ENCODE data around the gene ARHGAP8.

Gene ARHGAP8

DNA sequence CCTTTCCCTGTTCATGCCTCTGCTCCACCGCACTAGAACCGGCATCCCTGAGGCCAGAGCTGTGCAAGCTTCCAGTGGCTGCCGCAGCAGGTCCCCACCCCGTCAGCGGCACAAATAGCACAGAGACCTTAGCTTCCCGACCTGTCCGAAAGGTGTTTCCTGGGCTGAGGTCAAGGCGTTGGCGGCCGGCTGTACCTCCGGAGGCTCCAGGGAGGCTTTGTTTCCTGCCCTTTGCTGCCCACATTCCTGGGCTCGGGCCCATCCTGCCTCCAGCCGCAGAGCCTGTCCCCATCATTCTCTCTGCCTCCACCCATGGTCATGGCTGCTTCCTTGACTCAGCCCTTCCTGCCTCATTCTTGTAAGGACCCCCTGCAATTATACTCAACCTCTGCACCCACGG, 31.2 kb downstream of the ARHGAP8 start:
- H3K27ac ChIP-seq: no peak overlapping the region
- DNase-seq (ENCODE audit: low spot score): no peak
- TF ChIP-seq, protein P1, sequence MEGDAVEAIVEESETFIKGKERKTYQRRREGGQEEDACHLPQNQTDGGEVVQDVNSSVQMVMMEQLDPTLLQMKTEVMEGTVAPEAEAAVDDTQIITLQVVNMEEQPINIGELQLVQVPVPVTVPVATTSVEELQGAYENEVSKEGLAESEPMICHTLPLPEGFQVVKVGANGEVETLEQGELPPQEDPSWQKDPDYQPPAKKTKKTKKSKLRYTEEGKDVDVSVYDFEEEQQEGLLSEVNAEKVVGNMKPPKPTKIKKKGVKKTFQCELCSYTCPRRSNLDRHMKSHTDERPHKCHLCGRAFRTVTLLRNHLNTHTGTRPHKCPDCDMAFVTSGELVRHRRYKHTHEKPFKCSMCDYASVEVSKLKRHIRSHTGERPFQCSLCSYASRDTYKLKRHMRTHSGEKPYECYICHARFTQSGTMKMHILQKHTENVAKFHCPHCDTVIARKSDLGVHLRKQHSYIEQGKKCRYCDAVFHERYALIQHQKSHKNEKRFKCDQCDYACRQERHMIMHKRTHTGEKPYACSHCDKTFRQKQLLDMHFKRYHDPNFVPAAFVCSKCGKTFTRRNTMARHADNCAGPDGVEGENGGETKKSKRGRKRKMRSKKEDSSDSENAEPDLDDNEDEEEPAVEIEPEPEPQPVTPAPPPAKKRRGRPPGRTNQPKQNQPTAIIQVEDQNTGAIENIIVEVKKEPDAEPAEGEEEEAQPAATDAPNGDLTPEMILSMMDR (IDR thresholded peaks at IDR 0.05): no peak
- no peak overlapping the region for H3K4me3 ChIP-seq

DNA sequence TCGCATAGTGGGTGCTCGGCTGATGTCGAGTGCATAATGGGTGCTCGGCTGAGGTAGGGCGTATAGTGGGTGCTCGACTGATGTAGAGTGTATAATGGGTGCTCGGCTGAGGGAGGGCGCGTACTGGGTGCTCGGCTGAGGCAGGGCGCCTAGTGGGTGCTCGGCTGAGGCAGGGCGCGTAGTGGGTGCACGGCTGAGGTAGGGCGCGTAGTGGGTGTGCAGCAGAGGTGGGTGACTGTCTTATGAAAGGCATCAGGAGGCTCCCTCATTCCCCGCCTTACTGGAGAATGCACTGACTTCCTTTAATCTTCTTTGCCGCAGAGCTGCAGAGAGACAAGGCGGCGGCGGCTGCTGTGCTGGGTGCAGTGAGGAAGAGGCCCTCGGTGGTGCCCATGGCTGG, 33.8 kb downstream of the ARHGAP8 start:
- no peak overlapping the region for H3K4me3 ChIP-seq
- TF ChIP-seq, protein P1 (IDR thresholded peaks at IDR 0.05): no peak

DNA sequence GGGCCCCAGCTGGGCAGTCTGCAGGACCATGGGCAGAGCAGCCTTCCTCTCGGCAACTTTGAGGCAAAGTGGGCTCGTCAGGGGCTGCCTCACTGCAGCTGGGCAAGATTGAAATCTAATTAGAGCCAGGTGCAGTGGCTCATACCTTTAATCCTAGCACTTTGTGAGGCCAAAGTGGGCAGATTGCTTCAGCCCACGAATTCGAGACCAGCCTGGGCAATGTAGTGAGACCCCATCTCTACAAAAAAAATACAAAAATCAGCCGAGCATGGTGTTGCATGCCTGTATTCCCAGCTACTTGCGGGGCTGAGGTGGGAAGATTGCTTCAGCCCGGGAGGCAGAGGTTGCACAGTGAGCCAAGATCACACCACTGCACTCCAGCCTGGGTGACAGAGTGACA, 34.2 kb downstream of the ARHGAP8 start:
- Histone ChIP-seq H3K4me3 (no peak overlapping the region), H3K27ac (no peak overlapping the region)
- TF ChIP-seq, protein P1 (IDR thresholded peaks at IDR 0.05): no peak
- DNase-seq (ENCODE audit: low spot score): no peak

More for the DNA sequence above, 33.8 kb downstream of the ARHGAP8 start:
- no peak for DNase-seq (ENCODE audit: low spot score)
- no peak overlapping the region for H3K27ac ChIP-seq

DNA sequence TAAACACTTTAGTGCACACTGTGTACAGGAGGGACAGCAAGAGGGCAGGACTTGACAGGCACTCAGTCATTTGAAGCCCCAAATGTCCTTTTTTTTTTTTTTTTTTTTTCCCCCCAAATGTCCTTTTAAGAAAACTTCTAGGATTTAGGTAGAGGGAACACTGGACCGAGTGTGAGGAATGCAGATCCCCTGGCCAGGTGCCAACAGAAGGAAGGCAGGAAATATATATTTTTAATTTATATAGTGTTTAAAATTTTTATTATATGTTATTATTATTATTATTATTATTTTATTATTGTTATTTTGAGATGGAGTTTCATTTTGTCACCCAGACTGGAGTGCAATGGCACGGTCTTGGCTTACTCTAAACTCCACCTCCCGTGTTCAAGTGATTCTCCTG, 35.5 kb downstream of the ARHGAP8 start:
- TF ChIP-seq, protein P1 (IDR thresholded peaks at IDR 0.05): no peak
- H3K4me3 ChIP-seq: no peak overlapping the region
- H3K27ac ChIP-seq: no peak overlapping the region
- DNase-seq (ENCODE audit: low spot score): no peak

DNA sequence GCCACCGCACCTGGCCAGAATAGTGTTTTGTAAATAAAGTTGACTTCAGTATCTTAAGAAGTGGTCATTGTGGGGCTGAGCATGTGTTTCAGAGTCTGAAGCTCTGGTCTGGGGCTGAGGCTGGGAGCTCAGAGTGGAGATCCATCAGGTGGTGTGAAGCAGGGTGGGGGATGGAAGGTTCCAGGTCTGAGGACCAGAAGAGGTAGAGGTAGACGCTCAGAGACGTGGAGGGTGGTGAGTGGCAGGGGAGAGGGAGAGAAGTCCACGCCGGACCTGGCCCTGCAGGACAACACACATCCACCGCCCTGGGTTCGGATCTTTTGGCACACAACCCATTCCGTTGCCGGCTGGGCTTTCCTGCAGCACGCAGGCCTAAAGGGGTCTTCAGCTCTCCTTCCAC, 40.7 kb downstream of the ARHGAP8 start:
- DNase-seq (ENCODE audit: low spot score): no peak
- no peak overlapping the region for H3K27ac ChIP-seq
- TF ChIP-seq, protein P1 (IDR thresholded peaks at IDR 0.05): no peak
- H3K4me3 ChIP-seq: no peak overlapping the region

DNA sequence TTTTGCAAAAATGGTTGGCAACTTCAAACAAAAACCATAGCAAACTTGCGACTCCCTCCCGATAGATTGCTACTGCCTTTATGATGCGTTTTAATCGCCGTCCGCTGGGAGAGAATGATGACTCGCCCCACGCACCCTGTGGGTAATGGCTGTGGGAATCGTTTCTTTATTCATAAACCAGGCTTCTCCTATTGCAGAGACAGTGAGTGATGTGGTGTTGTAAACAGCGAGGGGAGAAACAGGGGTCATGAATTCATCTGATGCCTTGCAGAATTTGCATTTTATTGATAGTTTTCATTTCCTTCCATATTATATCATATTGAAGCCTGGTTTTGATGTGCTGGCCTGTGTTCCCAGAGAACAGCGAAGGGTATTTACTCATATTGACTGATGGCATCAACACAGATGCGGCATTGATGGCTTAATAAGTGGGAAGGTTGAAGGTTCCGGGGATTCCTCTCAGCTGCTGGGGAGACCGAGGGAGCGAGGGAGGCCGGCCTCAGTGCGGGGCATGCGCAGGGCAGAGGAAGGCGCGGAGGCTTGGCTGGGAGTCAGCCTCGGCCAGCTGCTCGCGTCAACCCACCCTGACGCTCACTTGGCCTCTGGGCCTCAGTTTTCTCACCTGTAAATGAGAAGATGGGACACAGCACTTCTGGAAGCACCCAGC, 41.3 kb downstream of the ARHGAP8 start:
- DNase-seq (ENCODE audit: low spot score): no peak
- H3K4me3 ChIP-seq: no peak overlapping the region
- no peak overlapping the region for H3K27ac ChIP-seq
- TF ChIP-seq, protein P1 (IDR thresholded peaks at IDR 0.05): no peak

Data from coronary artery (tissue), 2 donors.